ENCODE measurements around the gene FBXO27. TPM values are rescaled to one million over a fixed set of nuclear protein-coding genes. Genes with fewer than 3 reads are reported as not detected.

FBXO27 gene
- total and polyA plus RNA-seq, 2 of the 13 experiments (the other 11 are each of a cell fraction or from before 2014, with no cell fraction given): 0.15 to 2.8 TPM

GRCh38 chr19:39007096-39007495, 25.3 kb downstream of the FBXO27 start (continued):
- no peak for TF ChIP-seq NCOA1 (CRISPR knock-in tag; IDR thresholded peaks at IDR 0.05)
- TF ChIP-seq, protein P1, sequence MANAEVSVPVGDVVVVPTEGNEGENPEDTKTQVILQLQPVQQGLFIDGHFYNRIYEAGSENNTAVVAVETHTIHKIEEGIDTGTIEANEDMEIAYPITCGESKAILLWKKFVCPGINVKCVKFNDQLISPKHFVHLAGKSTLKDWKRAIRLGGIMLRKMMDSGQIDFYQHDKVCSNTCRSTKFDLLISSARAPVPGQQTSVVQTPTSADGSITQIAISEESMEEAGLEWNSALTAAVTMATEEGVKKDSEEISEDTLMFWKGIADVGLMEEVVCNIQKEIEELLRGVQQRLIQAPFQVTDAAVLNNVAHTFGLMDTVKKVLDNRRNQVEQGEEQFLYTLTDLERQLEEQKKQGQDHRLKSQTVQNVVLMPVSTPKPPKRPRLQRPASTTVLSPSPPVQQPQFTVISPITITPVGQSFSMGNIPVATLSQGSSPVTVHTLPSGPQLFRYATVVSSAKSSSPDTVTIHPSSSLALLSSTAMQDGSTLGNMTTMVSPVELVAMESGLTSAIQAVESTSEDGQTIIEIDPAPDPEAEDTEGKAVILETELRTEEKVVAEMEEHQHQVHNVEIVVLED (CRISPR knock-in tag; IDR thresholded peaks at IDR 0.05; ENCODE audit: borderline replicate concordance): no peak
- no peak for TF ChIP-seq ZNF33B (CRISPR knock-in tag; IDR thresholded peaks at IDR 0.05)

DNA sequence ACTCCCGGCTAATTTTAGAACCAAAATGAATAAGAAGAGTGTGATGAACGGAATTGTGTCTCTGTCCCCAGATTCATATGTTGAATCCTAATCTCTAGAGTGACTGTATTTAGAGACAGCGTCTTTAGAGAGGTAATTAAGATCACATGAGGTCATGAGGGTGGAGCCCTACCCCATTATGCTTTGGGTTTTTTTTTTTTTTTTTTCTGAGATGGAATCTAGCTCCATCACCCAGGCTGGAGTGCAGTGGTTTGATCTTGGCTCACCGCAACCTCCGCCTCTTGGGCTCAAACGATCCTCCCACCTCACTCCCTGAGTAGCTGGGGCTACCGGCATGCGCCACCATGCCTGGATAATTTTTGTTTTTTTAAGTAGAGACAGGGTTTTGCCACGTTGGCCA, 27.9 kb downstream of the FBXO27 start:
- ChIA-PET POLR2A (no interaction called here), CTCF (ENCODE audit: low intra/inter-chr PET ratio, low total read pairs) (no interaction called here)
- H3K9me3 ChIP-seq (ENCODE audit: low read length): no peaks in the 10 kb centered on the region
- H3K27ac ChIP-seq (ENCODE audit: extremely low read length, insufficient read depth, low read length): no peak overlapping the region
- DNase-seq (ENCODE audit: low spot score): no peak
- no peak overlapping the region for H3K9ac ChIP-seq (ENCODE audit: insufficient read depth, low read depth, low read length)
- 52% methylated on average over 9 of the region's 9 CpGs for WGBS (ENCODE audit: low lambda C conversion rate)
- no peak overlapping the region for H3K4me3 ChIP-seq (replicated peaks in 1 of 3; ENCODE audit: insufficient read depth in 1 of 3, low read depth in 2 of 3, low read length in 3 of 3)
- H3K79me2 ChIP-seq (ENCODE audit: insufficient read depth, low read length): no peaks in the 10 kb centered on the region
- FAIRE-seq: no peak
- 0 out of 2 replicates have a peak, but pooled peaks cover 5% of the 10 kb centered on the region for H3K4me1 ChIP-seq (ENCODE audit: insufficient read depth, low read length)
- intact Hi-C loops (cut with micrococcal nuclease; ENCODE audit: unreplicated experiment): no loop called here
- no peaks in the 10 kb centered on the region for H4K20me1 ChIP-seq (ENCODE audit: insufficient read depth, low read length)
- no TSS peak for BruUV-seq (replicated peaks)
- no peaks in the 10 kb centered on the region for H3K36me3 ChIP-seq (replicated peaks in 1 of 2; ENCODE audit: control insufficient read depth in 1 of 2, insufficient read depth in 2 of 2, low read length in 2 of 2)
- in situ Hi-C loops (cut with HindIII; ENCODE audit: extremely low pct_ligation_motif_present, low pct_unique_long_range_greater_than_20kb): no loop called here
- TF ChIP-seq ZNF773 (CRISPR knock-in tag; IDR thresholded peaks at IDR 0.05; ENCODE audit: borderline replicate concordance) (no peak), AHR (CRISPR knock-in tag; IDR thresholded peaks at IDR 0.05) (no peak), CREBL2 (CRISPR knock-in tag; IDR thresholded peaks at IDR 0.05; ENCODE audit: borderline replicate concordance) (no peak), FOSL1 (CRISPR knock-in tag; IDR thresholded peaks at IDR 0.05; ENCODE audit: borderline replicate concordance) (no peak), ZNF354B (CRISPR knock-in tag; IDR thresholded peaks at IDR 0.05) (no peak), ZNF816 (CRISPR knock-in tag; IDR thresholded peaks at IDR 0.05; ENCODE audit: borderline replicate concordance) (no peak)
- TF ChIP-seq, protein P2, sequence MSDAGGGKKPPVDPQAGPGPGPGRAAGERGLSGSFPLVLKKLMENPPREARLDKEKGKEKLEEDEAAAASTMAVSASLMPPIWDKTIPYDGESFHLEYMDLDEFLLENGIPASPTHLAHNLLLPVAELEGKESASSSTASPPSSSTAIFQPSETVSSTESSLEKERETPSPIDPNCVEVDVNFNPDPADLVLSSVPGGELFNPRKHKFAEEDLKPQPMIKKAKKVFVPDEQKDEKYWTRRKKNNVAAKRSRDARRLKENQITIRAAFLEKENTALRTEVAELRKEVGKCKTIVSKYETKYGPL (CRISPR knock-in tag; IDR thresholded peaks at IDR 0.05): no peak
- no peak overlapping the region for H2AFZ ChIP-seq (ENCODE audit: low read length)
- H3K4me2 ChIP-seq (ENCODE audit: low read depth, low read length): no peak overlapping the region
- no peak for ATAC-seq
- no peaks in the 10 kb centered on the region for H3K27me3 ChIP-seq (ENCODE audit: control insufficient read depth in 1 of 2, insufficient read depth in 2 of 2, low read length in 2 of 2)
